Measurements from ENCODE around the gene ZMIZ1. TPM values are rescaled to one million over a fixed set of nuclear protein-coding genes. Genes with fewer than 3 reads are reported as not detected.

The ZMIZ1 gene
- total and polyA plus RNA-seq, 2 experiments from 2014 or later, result 48.2 to 78.8 TPM

DNA sequence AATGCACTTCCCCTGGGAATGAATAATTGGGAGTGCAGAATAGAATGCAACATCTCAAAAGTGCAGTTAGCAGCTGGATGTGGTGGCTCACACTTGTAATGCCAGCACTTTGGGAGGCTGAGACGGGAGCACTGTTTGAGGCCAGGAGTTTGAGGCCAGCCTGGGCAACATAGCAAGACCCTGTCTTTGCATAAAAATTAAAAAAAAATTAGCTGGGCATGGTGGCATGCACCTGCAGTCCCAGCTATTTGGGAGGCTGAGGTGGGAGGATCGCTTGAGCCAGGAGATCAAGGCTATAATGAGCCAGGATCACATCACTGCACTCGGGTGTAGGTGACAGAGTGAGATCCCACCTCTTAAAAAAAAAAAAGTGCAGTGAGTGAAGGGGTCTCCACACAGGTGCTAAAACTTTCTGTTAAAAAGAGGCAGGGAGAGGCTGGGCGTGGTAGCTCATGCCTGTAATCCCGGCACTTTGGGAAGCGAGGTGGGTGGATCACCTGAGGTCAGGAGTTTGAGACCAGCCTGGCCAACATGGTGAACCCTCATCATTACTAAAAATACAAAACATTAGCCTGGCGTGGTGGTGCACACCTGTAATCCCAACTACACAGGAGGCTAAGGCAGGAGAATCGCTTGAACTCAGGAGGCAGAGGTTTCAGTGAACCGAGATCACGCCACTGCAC lies 13.5 kb upstream of the ZMIZ1 start:
- Histone ChIP-seq H3K36me3 (no peaks in the 10 kb centered on the region), H3K4me1 (ENCODE audit: low read depth) (peaks cover 30% of the 10 kb centered on the region), H3K27ac (no peak overlapping the region), H3K27me3 (no peaks in the 10 kb centered on the region), H3K4me3 (no peak overlapping the region), H3K9me3 (ENCODE audit: low read depth) (no peaks in the 10 kb centered on the region)
- no peak for DNase-seq (ENCODE audit: low read depth in 1 of 2, low spot score in 1 of 2)
- TF ChIP-seq, protein P1, sequence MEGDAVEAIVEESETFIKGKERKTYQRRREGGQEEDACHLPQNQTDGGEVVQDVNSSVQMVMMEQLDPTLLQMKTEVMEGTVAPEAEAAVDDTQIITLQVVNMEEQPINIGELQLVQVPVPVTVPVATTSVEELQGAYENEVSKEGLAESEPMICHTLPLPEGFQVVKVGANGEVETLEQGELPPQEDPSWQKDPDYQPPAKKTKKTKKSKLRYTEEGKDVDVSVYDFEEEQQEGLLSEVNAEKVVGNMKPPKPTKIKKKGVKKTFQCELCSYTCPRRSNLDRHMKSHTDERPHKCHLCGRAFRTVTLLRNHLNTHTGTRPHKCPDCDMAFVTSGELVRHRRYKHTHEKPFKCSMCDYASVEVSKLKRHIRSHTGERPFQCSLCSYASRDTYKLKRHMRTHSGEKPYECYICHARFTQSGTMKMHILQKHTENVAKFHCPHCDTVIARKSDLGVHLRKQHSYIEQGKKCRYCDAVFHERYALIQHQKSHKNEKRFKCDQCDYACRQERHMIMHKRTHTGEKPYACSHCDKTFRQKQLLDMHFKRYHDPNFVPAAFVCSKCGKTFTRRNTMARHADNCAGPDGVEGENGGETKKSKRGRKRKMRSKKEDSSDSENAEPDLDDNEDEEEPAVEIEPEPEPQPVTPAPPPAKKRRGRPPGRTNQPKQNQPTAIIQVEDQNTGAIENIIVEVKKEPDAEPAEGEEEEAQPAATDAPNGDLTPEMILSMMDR (IDR thresholded peaks at IDR 0.05; ENCODE audit: low read depth, low read length), result no peak

DNA sequence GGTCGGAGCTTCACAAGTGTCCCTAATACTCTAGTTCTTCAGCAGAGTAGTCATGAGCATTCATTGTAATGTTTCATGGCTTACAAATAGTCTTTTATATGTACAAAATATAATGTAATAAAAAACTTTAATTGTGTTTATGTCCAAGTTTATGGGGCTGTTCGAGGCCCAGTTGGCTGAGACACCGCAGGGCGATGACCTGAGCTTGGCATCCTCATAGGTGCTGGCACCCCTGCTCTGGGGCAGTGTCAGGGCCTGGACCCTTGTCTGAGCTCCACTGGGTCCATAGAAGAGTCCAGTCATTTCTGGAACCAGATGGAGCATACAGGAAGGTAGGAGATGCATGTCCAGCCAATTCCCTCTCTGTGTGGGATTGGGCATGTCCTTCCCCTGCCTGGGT lies 12.9 kb upstream of the ZMIZ1 start:
- Histone ChIP-seq H3K27ac (no peak overlapping the region), H3K4me1 (ENCODE audit: low read depth) (peaks cover 30% of the 10 kb centered on the region), H3K36me3 (no peaks in the 10 kb centered on the region), H3K27me3 (no peaks in the 10 kb centered on the region), H3K9me3 (ENCODE audit: low read depth) (no peaks in the 10 kb centered on the region), H3K4me3 (no peak overlapping the region)
- TF ChIP-seq, protein P1 (IDR thresholded peaks at IDR 0.05; ENCODE audit: low read depth, low read length), result no peak
- DNase-seq (ENCODE audit: low read depth in 1 of 2, low spot score in 1 of 2), result no peak

DNA sequence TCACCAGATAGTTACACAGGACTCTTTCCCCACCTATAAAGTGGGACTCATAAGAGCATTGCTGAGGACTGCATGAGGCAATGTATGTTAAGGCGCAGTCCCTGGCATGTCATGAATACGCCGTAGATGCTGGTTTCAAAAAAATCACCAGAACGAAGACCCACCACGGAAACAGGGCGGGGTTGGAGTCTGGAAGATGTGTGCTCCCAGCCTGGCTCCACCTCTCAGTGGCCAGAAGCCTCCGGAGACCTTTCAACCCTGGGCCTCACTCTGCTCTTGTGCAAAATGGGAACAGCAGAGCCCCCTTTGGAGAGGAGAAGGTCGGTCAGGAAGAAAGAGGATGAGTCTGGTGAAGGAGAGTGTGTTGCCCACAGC lies 12.4 kb upstream of the ZMIZ1 start:
- TF ChIP-seq, protein P1 (IDR thresholded peaks at IDR 0.05; ENCODE audit: low read depth, low read length), result no peak
- H3K27ac ChIP-seq, result no peak overlapping the region
- DNase-seq (ENCODE audit: low read depth in 1 of 2, low spot score in 1 of 2), result no peak

DNA sequence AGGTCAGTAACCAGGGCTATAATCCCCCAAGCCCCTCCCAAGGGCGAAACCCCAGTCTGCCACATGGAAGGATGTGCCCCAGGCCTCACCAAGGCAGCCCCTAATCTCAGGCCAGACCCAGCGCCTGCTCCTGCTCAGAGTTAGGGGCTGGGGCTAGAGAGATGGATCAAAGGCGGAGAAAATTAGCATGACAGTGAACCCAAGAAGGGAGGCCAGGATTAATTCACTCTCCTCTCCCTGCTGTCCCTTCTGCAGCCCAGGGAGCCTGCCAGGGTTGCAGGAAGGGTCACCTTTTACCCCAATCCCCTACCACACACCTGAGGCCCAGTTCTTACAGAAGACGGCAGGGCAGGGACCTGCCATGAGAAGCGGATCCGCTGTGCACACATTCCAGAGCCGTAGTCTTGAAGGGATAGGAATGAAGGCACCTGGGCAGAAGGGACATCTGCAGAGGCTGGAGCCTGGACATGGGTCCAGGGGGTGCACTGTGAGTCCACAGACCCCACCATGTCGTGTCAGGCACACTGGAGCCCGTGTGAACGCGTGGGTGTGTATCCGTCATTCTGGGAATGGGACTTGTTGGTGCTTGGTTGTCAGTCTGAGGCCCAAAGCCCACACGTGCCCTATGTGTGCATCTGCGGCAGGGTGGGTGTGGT lies 11.9 kb upstream of the ZMIZ1 start:
- no peak overlapping the region for H3K27ac ChIP-seq
- no peak for DNase-seq (ENCODE audit: low read depth in 1 of 2, low spot score in 1 of 2)

More for the DNA sequence above, 12.4 kb upstream of the ZMIZ1 start:
- H3K4me3 ChIP-seq, result no peak overlapping the region
- H3K36me3 ChIP-seq, result no peaks in the 10 kb centered on the region
- no peaks in the 10 kb centered on the region for H3K9me3 ChIP-seq (ENCODE audit: low read depth)
- peaks cover 32% of the 10 kb centered on the region for H3K4me1 ChIP-seq (ENCODE audit: low read depth)
- no peaks in the 10 kb centered on the region for H3K27me3 ChIP-seq

DNA sequence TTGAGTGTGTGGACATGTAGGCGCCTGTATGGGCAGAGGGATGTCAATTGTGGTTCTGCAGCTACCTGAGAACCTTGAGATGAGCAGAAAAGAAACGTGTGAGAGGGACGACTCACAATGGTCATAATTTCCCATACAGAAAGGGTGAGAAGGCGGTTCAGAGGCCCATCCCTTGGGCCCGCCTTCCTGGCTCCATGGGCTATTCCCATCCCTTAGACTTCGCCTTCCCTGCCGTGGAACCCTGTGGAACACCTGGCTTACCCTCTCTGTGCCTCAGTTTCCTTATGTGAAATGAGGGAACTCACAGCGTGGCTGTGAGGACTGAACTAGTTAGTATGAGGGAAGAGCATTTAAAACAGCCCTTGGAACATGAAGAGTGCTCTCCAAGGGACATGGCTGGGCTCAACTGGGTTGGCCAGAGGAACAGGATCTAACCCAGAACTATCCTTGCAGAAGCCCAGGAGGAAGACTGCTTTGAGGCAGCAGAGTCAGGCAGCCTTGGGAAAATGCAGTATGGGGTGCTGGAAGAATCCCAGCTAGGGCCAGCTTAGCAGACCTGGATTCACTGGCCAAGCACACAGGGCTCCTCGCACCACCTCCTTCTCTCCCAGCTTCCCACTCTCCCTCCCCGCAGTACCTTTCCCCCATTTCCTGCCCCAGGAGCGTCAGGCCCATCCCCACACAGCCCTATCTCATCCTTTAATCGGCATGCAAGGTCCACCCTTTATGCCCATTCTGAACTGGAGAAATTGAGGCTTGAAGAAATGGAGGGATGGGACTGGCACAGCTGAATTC lies 11.1 kb upstream of the ZMIZ1 start:
- no peaks in the 10 kb centered on the region for H3K27me3 ChIP-seq
- H3K4me1 ChIP-seq (ENCODE audit: low read depth), result peaks cover 35% of the 10 kb centered on the region
- no peaks in the 10 kb centered on the region for H3K36me3 ChIP-seq
- no peaks in the 10 kb centered on the region for H3K9me3 ChIP-seq (ENCODE audit: low read depth)
- no peak overlapping the region for H3K4me3 ChIP-seq
- TF ChIP-seq, protein P1 (IDR thresholded peaks at IDR 0.05; ENCODE audit: low read depth, low read length), result no peak
- no peak for DNase-seq (ENCODE audit: low read depth in 1 of 2, low spot score in 1 of 2)
- no peak overlapping the region for H3K27ac ChIP-seq

More for the DNA sequence above, 11.9 kb upstream of the ZMIZ1 start:
- Histone ChIP-seq H3K4me1 (ENCODE audit: low read depth) (peaks cover 34% of the 10 kb centered on the region), H3K9me3 (ENCODE audit: low read depth) (no peaks in the 10 kb centered on the region), H3K27me3 (no peaks in the 10 kb centered on the region), H3K4me3 (no peak overlapping the region), H3K36me3 (no peaks in the 10 kb centered on the region)
- TF ChIP-seq, protein P1 (IDR thresholded peaks at IDR 0.05; ENCODE audit: low read depth, low read length), result no peak

All from cardiac muscle cell (in vitro differentiated cells and primary cell).